ENCODE data around the gene RAPGEF6. TPM values are rescaled to one million over a fixed set of nuclear protein-coding genes. Genes with fewer than 3 reads are reported as not detected.
A peak's percentile ranks its signal among the peaks of the same experiment; 100 is the strongest.
"Not testable (repeated sequence)": the region's sequence is repeated elsewhere in the genome, so short reads cannot be mapped to it uniquely, and the experiment has no call there.

The RAPGEF6 gene
- total RNA-seq, 2 experiments from 2014 or later = 25.7 to 26.0 TPM

GRCh38 chr5:131382407-131383395 is 252.3 kb downstream of the RAPGEF6 start:
- Mint-ChIP-seq H3K4me1 (peaks cover 83% of the 10 kb centered on the region), H3K4me3 (peak overlapping the region; percentile 49), H3K27me3 (no peaks in the 10 kb centered on the region), H3K36me3 (peaks cover 43% of the 10 kb centered on the region), H3K9me3 (peaks cover 5% of the 10 kb centered on the region), H3K27ac (peak overlapping the region; percentile 93)
- DNase-seq = peak; percentile 37

- no peaks in the 10 kb centered on the region for H3K27me3 Mint-ChIP-seq
- peak overlapping the region; percentile 93 for H3K27ac Mint-ChIP-seq
- peaks cover 85% of the 10 kb centered on the region for H3K4me1 Mint-ChIP-seq
- no peak for DNase-seq
- H3K36me3 Mint-ChIP-seq = peaks cover 50% of the 10 kb centered on the region
- peaks cover 5% of the 10 kb centered on the region for H3K9me3 Mint-ChIP-seq
- peak overlapping the region; percentile 44 for H3K4me3 Mint-ChIP-seq
These were observed 253.3 kb downstream of the RAPGEF6 start for GRCh38 chr5:131381777-131382176.

GRCh38 chr5:131381021-131381420 is 254.0 kb downstream of the RAPGEF6 start:
- H3K4me1 Mint-ChIP-seq = peaks cover 85% of the 10 kb centered on the region
- H3K9me3 Mint-ChIP-seq = peaks cover 9% of the 10 kb centered on the region
- peaks cover 51% of the 10 kb centered on the region for H3K36me3 Mint-ChIP-seq
- peak overlapping the region; percentile 93 for H3K27ac Mint-ChIP-seq
- no peak for DNase-seq
- H3K27me3 Mint-ChIP-seq = no peaks in the 10 kb centered on the region
- peak overlapping the region; percentile 30 for H3K4me3 Mint-ChIP-seq

- H3K4me3 Mint-ChIP-seq = peak overlapping the region; percentile 40
- H3K27ac Mint-ChIP-seq = peak overlapping the region; percentile 93
- H3K27me3 Mint-ChIP-seq, DNase-seq, H3K9me3 Mint-ChIP-seq: not testable (repeated sequence)
- peaks cover 56% of the 10 kb centered on the region for H3K36me3 Mint-ChIP-seq
- peaks cover 86% of the 10 kb centered on the region for H3K4me1 Mint-ChIP-seq
These were observed 254.8 kb downstream of the RAPGEF6 start for GRCh38 chr5:131380238-131380637.

GRCh38 chr5:131379723-131380122 is 255.3 kb downstream of the RAPGEF6 start:
- Mint-ChIP-seq H3K9me3 (peaks cover 9% of the 10 kb centered on the region), H3K27ac (peak overlapping the region; percentile 93), H3K36me3 (peaks cover 56% of the 10 kb centered on the region), H3K4me3 (peak overlapping the region; percentile 62), H3K27me3 (no peaks in the 10 kb centered on the region), H3K4me1 (peaks cover 87% of the 10 kb centered on the region)
- DNase-seq = peak; percentile 68

GRCh38 chr5:131378721-131379541 is 256.1 kb downstream of the RAPGEF6 start:
- peak overlapping the region; percentile 44 for H3K4me3 Mint-ChIP-seq
- H3K36me3 Mint-ChIP-seq = peaks cover 50% of the 10 kb centered on the region
- peaks cover 88% of the 10 kb centered on the region for H3K4me1 Mint-ChIP-seq
- H3K27ac Mint-ChIP-seq = peak overlapping the region; percentile 93
- no peak for DNase-seq
- peaks cover 9% of the 10 kb centered on the region for H3K9me3 Mint-ChIP-seq
- H3K27me3 Mint-ChIP-seq = no peaks in the 10 kb centered on the region

- Mint-ChIP-seq H3K27ac (peak overlapping the region; percentile 92), H3K4me3 (peak overlapping the region; percentile 41), H3K27me3 (no peaks in the 10 kb centered on the region), H3K4me1 (peaks cover 90% of the 10 kb centered on the region), H3K9me3 (peaks cover 9% of the 10 kb centered on the region), H3K36me3 (peaks cover 51% of the 10 kb centered on the region)
- DNase-seq = no peak
These were observed 257.2 kb downstream of the RAPGEF6 start for GRCh38 chr5:131377785-131378325.

GRCh38 chr5:131377346-131377745 is 257.7 kb downstream of the RAPGEF6 start:
- no peak for DNase-seq
- Mint-ChIP-seq H3K36me3 (peaks cover 56% of the 10 kb centered on the region), H3K4me3 (no peak overlapping the region), H3K27ac (peak overlapping the region; percentile 92), H3K9me3 (peaks cover 9% of the 10 kb centered on the region), H3K27me3 (no peaks in the 10 kb centered on the region), H3K4me1 (peaks cover 90% of the 10 kb centered on the region)

GRCh38 chr5:131375351-131375750 is 259.7 kb downstream of the RAPGEF6 start:
- peaks cover 59% of the 10 kb centered on the region for H3K36me3 Mint-ChIP-seq

More at GRCh38 chr5:131375351-131375750, 259.7 kb downstream of the RAPGEF6 start:
- Mint-ChIP-seq H3K9me3 (peaks cover 4% of the 10 kb centered on the region), H3K27me3 (no peaks in the 10 kb centered on the region), H3K27ac (peak overlapping the region; percentile 92), H3K4me3 (peak overlapping the region; percentile 38), H3K4me1 (peaks cover 90% of the 10 kb centered on the region)
- no peak for DNase-seq

Other genes starting within 250 kb of the RAPGEF6 start
- gene FNIP1, start 161.8 kb upstream of the RAPGEF6 start, total RNA-seq = 10 to 100 TPM; 14.9 to 15.7 TPM